ENCODE measurements around the gene GPHB5. TPM values are rescaled to one million over a fixed set of nuclear protein-coding genes. Genes with fewer than 3 reads are reported as not detected.

The GPHB5 gene
- total and polyA plus RNA-seq, 2 of the 13 experiments (the other 11 are each of a cell fraction or from before 2014, with no cell fraction given): not detected

- no peak for TF ChIP-seq MYPOP (CRISPR knock-in tag; IDR thresholded peaks at IDR 0.05)
- TF ChIP-seq ISX (CRISPR knock-in tag; conservative IDR thresholded peaks at IDR 0.05): no peak
- TF ChIP-seq ZNF546 (CRISPR knock-in tag; conservative IDR thresholded peaks at IDR 0.05): no peak
- no peak for TF ChIP-seq ZFP36L2 (CRISPR knock-in tag; IDR thresholded peaks at IDR 0.05)
Observed at GRCh38 chr14:63269561-63270225, 49.0 kb downstream of the GPHB5 start (continued).

GRCh38 chr14:63268771-63269170, 50.0 kb downstream of the GPHB5 start:
- CTCF ChIA-PET (ENCODE audit: low intra/inter-chr PET ratio, low total read pairs): no interaction called here
- BruUV-seq (replicated peaks): no TSS peak
- TF ChIP-seq ARID4A (CRISPR knock-in tag; IDR thresholded peaks at IDR 0.05; ENCODE audit: borderline replicate concordance) (no peak), ONECUT2 (CRISPR knock-in tag; IDR thresholded peaks at IDR 0.05) (no peak), ETS1 (CRISPR knock-in tag; IDR thresholded peaks at IDR 0.05) (no peak), ATAD3A (CRISPR knock-in tag; IDR thresholded peaks at IDR 0.05) (no peak), ARID3A (IDR thresholded peaks at IDR 0.05; ENCODE audit: low read depth, low read length) (no peak), ZNF772 (CRISPR knock-in tag; IDR thresholded peaks at IDR 0.05) (no peak), ZC3H4 (CRISPR knock-in tag; IDR thresholded peaks at IDR 0.05; ENCODE audit: borderline replicate concordance) (no peak), E2F1 (CRISPR knock-in tag; IDR thresholded peaks at IDR 0.05) (no peak), ZFP1 (CRISPR knock-in tag; IDR thresholded peaks at IDR 0.05) (no peak), MXD3 (CRISPR knock-in tag; IDR thresholded peaks at IDR 0.05) (no peak)

More at GRCh38 chr14:63268771-63269170, 50.0 kb downstream of the GPHB5 start:
- POLR2A ChIA-PET: no interaction called here
- no peak for ATAC-seq
- DNase-seq (ENCODE audit: low spot score): no peak
- in situ Hi-C loops (cut with HindIII; ENCODE audit: extremely low pct_ligation_motif_present, low pct_unique_long_range_greater_than_20kb) (no loop called here), intact Hi-C loops (cut with micrococcal nuclease; ENCODE audit: unreplicated experiment) (no loop called here)
- H3K9me3 ChIP-seq (ENCODE audit: low read length): no peaks in the 10 kb centered on the region
- no peak overlapping the region for H3K27ac ChIP-seq (ENCODE audit: extremely low read length, insufficient read depth, low read length)
- no peaks in the 10 kb centered on the region for H4K20me1 ChIP-seq (ENCODE audit: insufficient read depth, low read length)
- H3K4me1 ChIP-seq (ENCODE audit: insufficient read depth, low read length): no peaks in the 10 kb centered on the region
- no peaks in the 10 kb centered on the region for H3K36me3 ChIP-seq (replicated peaks in 1 of 2; ENCODE audit: control insufficient read depth in 1 of 2, insufficient read depth in 2 of 2, low read length in 2 of 2)
- no peak overlapping the region for H2AFZ ChIP-seq (ENCODE audit: low read length)
- no peak overlapping the region for H3K9ac ChIP-seq (ENCODE audit: insufficient read depth, low read depth, low read length)
- H3K4me2 ChIP-seq (ENCODE audit: low read depth, low read length): no peak overlapping the region
- no peak overlapping the region for H3K4me3 ChIP-seq (replicated peaks in 1 of 3; ENCODE audit: insufficient read depth in 1 of 3, low read depth in 2 of 3, low read length in 3 of 3)
- no peak for FAIRE-seq
- no peaks in the 10 kb centered on the region for H3K27me3 ChIP-seq (ENCODE audit: control insufficient read depth in 1 of 2, insufficient read depth in 2 of 2, low read length in 2 of 2)
- 2% methylated on average over 5 of the region's 5 CpGs for WGBS (ENCODE audit: low lambda C conversion rate)
- H3K79me2 ChIP-seq (ENCODE audit: insufficient read depth, low read length): no peaks in the 10 kb centered on the region
